Breast epithelium (tissue), 3 donors: ENCODE measurements around the gene ATP1B3.

Experiments
- CTCF ChIP-seq, 3 donors: fragments of 450-650 bp; IDR thresholded peaks; one replicate each; pipeline ENCODE4 v1.5.1; 2016 to 2017; ENCODE audit warnings: antibody characterized with exemption in 3 of 3, mild to moderate bottlenecking in 3 of 3, moderate library complexity in 3 of 3
- POLR2AphosphoS5 ChIP-seq, 3 donors: sonication (generic); formaldehyde crosslinking; IDR thresholded peaks; one replicate each; pipeline ENCODE4 v1.6.1; 2017; ENCODE audit warnings: antibody characterized with exemption in 3 of 3

- TF ChIP-seq CTCF (IDR thresholded peaks at IDR 0.05), result no peak
- no peak for TF ChIP-seq POLR2AphosphoS5 (IDR thresholded peaks at IDR 0.05)
Measured at GRCh38 chr3:141921316-141921715, 44.9 kb downstream of the ATP1B3 start.
